T follicular helper cell (primary cell): Measurements from ENCODE around the gene RABIF.

Experiments used
- DNase-seq: peaks from one replicate; pipeline ENCODE4 v3.0.0-alpha.2; 2020; ENCODE audit warnings: low read depth

The RABIF gene

DNA sequence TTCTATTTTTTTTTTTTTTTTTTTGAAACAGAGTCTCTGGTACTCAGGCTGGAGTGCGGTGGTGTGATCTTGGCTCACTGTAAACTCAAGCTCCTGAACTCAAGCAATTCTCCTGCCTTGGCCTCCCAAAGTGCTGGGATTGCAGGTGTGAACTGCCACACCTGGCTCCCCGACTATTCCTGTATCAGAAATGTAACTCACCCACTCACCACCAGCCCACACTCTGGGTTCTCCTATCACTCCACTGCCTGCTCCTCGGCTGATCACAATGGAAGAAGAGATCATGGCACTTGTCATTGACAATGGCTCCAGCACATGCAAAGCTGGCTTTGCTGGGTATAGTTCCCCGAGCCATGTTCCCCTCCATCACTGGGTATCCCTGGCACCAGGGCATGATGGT, 15.9 kb downstream of the RABIF start:
- DNase-seq: no peak

DNA sequence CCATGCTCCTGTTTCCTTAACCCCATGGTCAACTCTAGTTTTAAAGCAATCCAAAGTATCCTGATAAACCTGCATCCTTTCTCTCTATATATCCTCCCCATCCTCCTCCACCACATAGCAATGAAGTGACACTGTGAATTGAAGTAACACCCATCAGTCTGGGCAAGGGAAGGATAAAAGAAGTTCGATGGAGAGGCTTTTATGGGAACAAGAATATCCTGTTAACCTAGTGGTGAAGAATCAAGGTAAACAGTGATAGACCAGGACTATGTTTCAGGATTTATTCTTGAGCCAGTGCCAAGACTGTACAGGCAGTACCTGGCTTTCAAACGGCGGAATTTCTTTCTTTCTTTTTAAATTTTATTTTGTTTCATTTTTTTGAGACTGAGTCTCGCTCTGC, 17.6 kb downstream of the RABIF start:
- DNase-seq: no peak

DNA sequence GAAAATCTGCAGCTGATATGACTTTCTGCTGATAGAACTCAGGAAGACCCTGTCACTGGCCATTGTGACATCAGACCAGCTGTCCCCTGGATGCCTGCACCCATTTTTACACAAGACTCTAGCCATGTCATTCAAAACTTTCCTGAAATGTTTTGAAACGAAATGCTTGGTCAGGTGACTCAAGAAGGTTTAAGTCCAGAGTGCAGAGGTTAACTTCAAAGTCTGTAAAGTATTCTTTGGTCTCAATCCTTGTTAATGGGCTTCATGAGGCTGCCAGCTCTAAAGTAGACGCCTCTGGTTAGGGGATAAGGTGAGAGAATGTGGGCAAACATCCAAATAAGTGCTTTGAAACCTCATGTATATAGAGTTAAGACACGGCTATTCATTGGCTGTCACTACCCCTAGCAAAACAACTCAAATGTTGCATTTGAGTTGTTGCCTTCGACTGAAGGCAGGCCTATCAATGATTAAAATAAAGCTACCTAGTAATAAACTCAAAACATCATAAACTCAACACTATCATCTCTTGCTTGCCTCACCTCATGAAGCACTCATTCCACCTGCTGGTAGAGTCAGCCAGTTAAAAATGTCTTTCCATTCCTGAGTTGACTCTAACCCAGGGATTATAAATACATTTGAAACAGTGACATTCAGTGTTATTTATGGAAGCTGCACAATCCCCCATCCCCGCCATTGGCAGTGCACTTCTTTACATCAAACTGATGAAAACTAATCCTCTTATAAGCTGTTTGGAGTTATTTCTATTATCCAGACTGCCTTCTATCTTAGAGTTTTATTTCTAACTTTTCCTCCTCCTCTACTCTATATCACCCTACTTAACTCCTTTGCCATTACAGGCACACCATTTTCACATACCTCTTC, 26.0 kb downstream of the RABIF start:
- DNase-seq: no peak

DNA sequence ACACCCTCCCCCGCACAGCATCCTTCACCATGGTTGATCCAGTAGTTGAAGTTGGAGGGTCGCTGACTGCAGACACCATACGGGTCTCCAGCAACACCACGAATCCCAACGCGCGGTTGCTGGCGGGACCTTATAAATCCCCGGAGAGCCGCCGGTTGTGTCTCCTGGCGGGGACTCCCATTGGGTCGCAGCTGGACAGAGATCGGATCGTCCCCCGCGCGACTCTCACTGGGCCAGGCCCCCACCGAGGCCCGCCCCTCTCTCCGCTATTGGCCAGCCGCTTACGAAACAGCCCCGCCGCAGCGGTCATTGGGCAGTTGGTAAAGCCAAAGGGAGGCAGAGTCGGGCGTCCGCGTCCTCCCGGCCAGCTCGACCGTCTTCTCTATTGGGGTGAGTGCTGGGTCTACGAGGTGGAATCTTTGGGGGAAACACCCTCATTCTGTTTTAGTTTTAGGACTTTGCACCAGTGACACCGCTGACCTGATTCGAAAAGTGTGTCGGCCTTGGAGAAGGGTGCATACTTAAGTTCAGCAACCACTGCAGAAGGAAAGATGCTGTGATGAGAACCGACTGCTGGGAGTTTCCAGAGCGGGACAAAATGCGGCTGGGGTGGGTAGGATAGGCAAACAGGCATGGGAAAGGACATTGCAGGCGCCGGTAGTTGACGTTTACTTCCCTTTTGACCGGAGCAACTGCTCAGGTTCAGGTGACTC, 27.4 kb downstream of the RABIF start:
- DNase-seq: no peak

DNA sequence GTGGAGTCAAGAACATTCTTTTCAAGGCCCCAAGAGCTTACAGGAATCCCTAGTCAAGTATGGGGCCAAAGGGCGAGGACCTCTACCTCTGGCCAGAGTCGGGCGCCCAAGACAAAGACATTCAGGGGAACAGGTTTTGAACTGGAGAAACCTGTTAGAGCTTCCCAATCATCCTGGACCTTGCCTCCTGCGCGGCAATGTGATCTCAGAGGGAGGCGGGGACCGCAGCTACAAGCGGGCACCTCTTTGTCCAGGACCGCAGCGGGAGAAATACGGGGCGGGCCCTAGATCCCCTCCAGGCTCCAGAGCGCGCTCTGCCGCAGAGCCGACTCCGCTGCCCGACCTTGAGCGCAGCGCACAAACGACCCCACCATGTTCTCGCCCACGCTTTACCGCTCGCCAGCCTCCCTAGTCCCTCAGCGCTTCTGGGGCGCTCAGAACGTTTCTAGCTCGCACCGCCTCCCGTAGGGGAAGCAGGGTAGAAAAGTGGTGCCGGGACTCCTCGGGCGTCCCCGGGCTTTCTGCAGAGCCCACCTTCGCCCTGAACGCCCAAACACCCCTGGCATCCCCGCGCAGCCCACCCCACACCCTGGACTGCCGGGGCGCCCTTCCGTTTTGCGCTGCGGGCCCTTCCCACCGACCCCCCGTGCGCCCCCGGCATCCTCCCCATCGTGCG, 28.1 kb downstream of the RABIF start:
- DNase-seq: no peak

DNA sequence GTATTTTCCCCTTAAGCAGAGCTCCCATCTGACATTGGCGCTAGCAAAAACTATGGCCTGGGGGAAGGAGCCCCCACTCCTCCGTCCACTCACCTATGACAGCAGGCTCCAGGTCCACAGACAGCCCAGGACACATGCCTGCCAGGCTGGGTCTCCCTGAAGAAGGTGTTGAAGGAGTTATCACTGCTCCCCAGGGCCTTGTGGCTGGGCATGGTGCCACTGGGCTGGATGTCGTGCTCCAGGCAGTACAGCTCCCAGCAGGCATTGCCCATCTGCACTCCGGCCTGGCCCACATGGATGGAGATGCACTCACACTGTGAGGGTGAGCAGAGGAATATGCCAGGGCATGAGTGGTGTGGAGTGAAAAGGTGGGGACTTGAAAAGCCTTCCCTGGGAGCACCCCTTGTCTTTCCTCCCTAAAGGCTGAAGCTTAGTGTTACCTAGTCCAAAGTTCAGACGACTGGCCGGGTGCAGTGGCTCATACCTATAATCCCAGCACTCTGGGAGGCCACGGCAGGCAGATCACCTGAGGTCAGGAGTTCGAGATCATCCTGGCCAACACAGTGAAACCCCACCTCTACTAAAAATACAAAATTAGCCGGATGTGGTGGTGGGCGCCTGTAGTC, 30.0 kb downstream of the RABIF start:
- DNase-seq: no peak

DNA sequence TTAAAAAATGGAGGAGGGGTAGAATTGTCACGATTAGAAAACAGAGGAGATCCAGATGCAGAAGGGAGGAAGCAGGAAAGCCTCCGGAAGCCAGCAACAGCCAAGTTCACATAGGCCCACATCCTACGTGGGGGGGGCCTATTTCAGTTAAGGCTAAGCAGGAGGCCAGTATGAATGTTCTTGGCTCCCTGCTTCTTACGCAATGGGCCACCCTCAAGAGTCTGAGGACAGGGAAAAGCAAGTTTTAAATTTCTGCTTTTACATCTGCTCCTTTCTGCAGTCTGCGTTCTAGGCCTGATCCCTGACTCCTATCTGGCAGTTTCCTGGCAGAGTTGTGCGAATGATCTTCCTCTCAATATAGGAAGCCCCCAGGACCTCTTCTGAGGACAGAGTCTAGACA, 30.6 kb downstream of the RABIF start:
- DNase-seq: no peak

DNA sequence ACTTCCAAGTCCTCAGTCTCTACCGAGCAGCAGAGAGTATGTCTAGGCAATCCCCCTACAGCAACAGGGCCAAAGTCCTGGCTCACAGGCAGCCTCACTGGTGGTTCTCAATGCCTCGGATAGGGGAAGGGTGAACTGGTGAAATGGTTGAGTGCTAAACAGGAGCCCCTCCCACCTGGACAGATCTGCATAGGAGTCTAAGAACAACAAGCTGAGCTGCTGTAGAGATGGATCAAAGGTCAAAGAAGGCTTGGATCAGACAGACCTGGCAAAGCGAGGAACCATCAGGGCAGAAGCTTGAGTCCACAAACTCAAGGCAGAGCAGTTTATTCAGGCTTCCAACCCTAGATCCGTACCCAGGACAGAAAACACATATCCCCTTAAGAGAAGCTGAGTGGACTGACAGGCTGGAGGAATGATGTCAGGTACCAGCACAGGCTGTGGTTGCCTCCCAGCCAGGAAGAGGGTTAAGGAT, 31.8 kb downstream of the RABIF start:
- no peak for DNase-seq

DNA sequence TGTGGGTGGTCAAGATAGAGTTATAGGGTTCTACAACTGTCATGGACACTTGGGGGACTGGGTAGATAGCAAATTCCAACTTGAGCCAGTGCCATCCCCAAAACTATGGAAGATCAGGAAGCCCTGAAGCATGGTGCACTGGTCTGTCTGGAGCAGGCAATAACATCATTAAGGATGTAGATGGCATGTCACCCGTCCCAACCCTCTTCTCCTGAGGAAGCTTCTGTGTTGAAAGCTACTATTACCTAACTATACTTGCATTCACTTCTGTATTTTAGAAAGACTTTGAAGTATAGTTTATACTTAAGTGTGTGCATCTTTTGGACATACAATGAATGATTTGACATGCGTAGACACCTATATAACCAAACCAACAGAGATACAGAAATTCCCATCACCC, 32.9 kb downstream of the RABIF start:
- DNase-seq: no peak

DNA sequence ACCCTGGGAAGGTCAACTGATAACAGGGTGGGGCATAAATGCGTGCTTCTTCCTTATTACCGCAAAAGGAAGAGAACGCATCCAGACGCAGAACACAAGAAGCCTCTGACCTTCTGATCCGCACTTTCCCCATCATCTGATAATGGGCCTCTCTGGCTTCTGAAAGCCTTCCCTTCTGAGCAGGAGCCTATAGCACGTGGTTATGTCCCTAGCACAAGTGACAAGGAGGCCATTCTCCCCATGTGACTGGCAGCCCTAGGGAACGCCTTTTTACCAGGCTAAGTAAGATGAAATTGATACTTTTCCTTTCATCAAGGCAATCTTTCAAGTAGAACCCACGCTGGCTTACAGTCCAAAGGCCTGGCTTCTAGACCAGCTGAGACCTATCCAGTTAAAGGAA, 34.2 kb downstream of the RABIF start:
- DNase-seq: no peak

DNA sequence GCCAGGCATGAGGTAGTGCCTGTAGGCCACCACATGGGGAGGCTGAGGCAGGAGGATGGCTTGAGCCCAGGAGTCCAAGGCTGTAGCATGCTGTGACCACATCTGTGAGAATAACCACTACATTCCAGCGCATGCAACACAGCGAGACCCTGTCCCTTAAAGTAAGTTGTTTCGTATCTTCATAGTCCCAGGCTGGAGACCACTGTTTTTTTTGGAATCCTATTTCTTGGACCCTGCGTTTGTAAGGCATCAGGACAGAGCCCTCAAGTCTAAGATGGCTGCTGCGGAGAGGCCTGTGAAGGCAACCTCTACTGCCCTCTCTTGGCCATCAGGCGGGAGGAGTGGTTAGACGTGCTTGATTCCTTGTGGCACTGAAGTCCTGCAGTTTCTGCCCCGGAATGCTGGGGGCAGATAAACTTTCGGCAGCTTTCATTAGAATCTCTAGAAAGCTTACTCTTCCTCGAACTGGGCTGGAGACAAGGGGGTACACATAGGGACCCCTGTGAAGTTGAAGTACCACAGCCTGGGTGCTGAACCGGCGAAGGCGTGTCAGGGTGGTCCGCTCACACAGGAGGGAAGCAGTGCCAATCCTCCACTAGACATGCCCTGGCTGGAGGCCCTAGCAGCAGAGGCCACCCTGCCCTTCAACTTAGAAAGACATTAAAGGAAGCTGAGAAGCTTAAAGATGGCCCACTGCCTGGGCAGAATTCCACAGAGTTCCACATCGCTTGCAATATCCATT, 36.6 kb downstream of the RABIF start:
- no peak for DNase-seq

DNA sequence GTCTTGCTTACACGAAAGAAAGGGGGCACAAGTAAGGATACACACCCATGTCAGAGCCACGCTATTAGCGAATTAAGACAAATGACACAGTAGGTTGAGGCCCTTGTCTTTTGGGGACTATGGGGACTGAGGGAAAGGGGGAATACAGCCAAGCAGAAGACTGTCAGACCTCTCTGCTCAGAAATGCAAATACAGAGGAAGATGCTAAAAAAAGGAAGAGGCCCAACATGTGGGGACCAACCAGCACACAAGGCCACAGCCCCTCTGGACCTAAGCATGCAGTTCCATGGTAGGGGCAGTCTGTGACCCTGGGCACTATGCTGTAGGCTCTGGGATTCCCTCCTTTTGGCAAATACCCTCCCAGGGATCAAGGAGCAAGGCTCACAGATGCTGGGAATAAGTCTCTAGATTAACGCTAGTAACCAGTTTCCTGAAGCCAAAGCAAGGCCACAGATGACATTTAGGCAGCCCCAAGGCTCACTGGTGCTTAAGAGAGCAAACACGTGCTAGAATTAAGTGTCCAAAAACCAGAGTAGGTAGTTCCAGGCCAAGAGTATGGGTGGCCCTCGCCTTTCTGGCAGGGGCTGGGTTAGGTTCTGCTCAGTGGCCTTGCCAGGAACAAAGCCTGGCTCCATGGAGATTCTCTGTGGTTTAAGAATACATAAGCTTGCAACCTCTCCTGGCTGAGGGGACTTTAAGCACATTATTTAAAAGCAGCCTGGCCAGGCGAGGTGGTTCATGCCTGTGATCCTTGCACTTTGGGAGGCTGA, 38.2 kb downstream of the RABIF start:
- no peak for DNase-seq

DNA sequence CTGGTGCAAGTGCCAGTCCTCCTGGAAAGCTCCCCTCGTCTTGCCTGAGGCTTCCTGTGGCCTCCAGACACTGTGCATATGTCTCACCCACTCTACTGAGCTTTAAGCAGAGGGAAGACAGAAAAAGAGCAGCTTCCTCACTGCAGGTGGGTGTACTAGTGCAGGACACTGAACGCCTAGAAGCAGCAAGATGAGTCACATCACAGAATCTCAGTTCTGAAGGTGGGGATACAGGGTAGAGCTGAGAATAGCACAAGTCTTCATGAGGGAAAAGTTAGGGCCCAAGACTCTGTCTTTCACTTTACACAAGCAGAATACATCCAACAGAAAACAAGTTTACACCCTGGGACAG, 40.8 kb downstream of the RABIF start:
- no peak for DNase-seq

DNA sequence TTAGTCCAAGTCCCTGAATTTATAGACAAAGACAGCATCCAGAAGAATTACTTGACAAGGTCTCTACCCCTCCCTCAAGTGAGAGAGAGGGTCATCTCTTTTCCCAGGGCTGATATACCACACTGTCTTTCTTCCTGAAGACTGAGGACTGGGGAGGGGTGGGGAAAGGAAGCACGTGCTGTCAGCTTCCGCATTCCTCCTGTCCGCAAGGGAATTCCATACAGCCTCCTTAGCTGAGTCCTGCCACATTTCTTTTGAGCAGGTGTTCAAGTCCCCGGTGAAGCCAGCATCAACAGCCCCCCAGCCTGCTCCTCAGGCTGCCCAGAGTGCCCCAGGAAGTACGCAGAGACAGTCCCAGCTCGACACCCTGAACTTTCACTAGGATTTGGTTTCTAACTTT, 44.0 kb downstream of the RABIF start:
- no peak for DNase-seq

DNA sequence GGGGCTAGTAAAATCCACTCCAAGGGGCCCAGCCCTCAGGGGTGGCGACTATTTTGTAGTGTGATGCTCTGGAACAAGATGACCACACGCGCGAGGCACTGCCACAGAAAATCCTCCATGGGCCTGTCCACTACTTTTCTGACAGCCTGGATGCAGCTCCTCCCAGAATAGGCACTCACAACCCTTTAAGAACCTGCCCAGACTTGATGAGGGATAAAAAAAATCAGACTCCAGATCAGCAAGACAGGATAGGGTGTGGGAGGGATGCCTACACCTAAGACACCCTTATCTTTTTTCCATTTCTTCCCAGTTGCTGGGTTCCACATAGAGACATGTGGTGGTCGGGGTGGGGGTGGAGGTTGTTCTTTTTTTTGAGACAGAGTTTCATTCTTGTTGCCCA, 44.7 kb downstream of the RABIF start:
- no peak for DNase-seq

DNA sequence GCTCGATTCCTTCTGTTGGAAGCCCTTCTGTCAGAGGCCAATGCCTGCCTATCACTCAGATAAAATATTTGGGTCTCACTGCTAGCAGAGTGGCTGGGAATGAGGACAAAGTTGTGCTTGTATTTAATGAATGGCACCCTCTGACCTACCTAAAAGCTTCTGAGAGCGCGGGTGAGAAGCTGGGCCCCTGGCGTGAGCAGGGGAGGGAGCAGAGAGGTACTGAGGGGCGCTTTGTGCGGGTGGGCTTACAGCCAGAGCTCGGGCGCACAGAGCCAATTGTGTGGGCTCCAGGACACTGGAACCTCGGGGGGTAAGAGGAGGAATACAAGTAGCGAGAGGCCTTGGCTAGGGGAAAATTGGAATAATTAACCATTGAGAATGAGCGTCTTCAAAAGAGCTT, 45.9 kb downstream of the RABIF start:
- DNase-seq: no peak

DNA sequence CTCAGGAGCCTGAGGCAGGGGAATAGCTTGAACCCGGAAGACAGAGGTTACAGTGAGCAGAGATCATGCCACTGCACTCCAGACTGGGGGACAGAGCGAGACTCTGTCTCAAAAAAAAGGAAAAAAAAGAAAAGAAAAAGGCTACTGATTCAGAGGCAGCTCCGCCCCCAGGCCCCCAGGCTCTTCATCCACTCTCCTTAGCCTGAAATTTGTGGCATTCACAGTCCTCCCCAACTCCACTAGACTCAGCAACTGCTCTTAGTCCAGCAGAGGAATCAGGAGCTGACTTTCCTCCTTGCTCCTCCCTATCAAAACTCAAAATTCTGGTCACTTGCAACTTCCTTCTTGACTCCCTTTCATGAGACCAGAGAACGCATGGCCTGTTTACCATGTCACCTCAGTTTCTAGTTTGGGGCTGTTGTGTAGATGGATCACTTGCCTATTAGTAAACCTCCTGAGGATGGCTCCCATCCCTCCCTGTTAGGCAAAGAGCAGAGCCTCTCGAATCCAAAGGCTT, 51.1 kb downstream of the RABIF start:
- no peak for DNase-seq

DNA sequence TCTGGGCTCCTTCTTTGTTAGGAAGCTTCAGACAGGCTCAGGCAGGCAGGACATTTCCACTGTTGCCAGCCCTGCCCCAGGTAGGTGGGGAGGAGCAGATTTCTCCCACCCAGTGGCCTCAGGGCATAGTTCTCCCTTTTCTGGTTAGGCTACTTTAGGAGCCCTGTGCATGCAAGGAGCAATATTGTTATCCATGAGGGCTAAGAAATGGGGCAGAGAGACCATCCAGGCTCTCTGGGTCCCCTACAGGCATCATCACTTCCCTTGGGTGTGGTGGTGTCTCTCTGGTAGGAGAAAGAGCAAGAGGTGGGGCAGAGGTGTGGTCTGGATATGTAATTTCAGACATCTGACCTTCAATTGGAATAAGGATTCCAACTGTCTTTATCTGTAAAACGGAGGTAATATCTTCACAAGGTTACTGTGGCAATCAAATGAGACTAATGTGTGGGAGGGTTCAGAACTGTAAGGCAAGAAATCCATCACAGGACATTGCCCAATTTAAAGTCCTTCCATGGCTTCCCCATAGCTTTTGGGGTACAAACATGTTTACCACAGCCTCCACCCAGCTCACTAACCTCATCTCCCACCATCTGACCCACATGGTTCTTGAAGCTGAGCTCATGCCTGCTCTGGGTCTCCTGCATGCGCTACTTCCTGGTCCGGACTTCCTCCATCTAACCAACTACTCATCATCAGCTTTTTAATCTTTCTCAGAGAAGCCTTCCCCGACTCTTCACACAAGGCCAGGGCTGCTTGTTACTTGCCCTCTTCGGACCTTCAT, 52.1 kb downstream of the RABIF start:
- DNase-seq: no peak

DNA sequence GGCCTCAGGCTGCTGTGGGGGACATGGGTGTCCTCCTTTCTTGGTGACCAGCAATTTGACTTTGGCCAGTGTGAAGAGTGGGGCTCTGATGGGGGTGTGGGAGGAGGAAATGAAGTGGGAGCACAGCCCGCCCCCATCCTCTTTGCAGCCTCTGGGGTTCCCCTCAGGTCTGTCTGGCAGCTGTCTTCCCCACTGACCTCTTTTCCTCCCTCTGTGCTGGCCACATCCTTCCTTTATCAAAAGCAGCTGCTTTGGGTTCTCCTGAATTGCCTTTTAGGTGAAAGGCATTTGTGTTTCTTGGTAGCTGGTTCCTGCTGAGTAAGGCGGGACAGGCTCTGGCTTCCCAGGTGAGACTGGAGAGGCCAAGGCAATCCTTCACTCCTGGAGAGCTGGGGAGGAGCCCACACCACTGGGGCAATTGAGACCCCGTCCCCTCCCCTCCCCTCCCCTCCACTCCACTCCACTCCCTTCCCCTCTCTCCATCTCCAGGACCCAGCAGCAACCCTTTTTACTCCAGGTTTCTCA, 53.3 kb downstream of the RABIF start:
- DNase-seq: no peak
